Stimulated activated CD8-positive, alpha-beta memory T cell treated with anti-CD3 and anti-CD28 coated beads, Interleukin-12 subunit alpha, Interleukin-12 subunit beta, amount 100 ng/mL, for 4 hours (primary cell): Measurements from ENCODE around the gene DKK3.

Experiments
- DNase-seq: peaks from one replicate; pipeline ENCODE4 v3.0.0-alpha.2; 2020; ENCODE audit warnings: low read depth

DKK3 gene

GRCh38 chr11:11981840-11982239 is 26.6 kb downstream of the DKK3 start:
- no peak for DNase-seq

- DNase-seq = no peak
Observed at GRCh38 chr11:11981364-11981763, 27.1 kb downstream of the DKK3 start.

- no peak for DNase-seq
Observed at GRCh38 chr11:11980841-11981308, 27.6 kb downstream of the DKK3 start.

- no peak for DNase-seq
Observed at GRCh38 chr11:11980200-11980599, 28.2 kb downstream of the DKK3 start.

GRCh38 chr11:11979488-11980117 is 28.8 kb downstream of the DKK3 start:
- DNase-seq = no peak

- DNase-seq = no peak
Observed at GRCh38 chr11:11978792-11979487, 29.5 kb downstream of the DKK3 start.

GRCh38 chr11:11978098-11978637 is 30.3 kb downstream of the DKK3 start:
- DNase-seq = no peak

- DNase-seq = no peak
Observed at GRCh38 chr11:11977206-11977938, 31.1 kb downstream of the DKK3 start.

GRCh38 chr11:11976481-11977127 is 31.8 kb downstream of the DKK3 start:
- no peak for DNase-seq

- DNase-seq = no peak
Observed at GRCh38 chr11:11975201-11976092, 33.0 kb downstream of the DKK3 start.

- no peak for DNase-seq
Observed at GRCh38 chr11:11973866-11974265, 34.6 kb downstream of the DKK3 start.

GRCh38 chr11:11973361-11973800 is 35.0 kb downstream of the DKK3 start:
- DNase-seq = no peak

- no peak for DNase-seq
Observed at GRCh38 chr11:11972730-11973341, 35.6 kb downstream of the DKK3 start.

- DNase-seq = no peak
Observed at GRCh38 chr11:11971906-11972547, 36.4 kb downstream of the DKK3 start.

GRCh38 chr11:11970556-11970955 is 37.9 kb downstream of the DKK3 start:
- DNase-seq = no peak

- DNase-seq = no peak
Observed at GRCh38 chr11:11969380-11970215, 38.8 kb downstream of the DKK3 start.

GRCh38 chr11:11968511-11969280 is 39.7 kb downstream of the DKK3 start:
- DNase-seq = no peak
